GM19438 (cell line): Measurements from ENCODE around the gene PPM1M.

Experiments used
- ATAC-seq: cut with Tn5 transposase; IDR thresholded peaks from one replicate; pipeline ENCODE4 v1.9.1; 2021; ENCODE audit warnings: low read depth; ENCODE audit not compliant: unreplicated experiment

PPM1M gene

GRCh38 chr3:52245322-52246263 lies at the start of gene PPM1M:
PPM1M (plus strand) TSS chr3:52245759; CDS start chr3:52245825, 66 bp downstream.
- ATAC-seq: no peak

DNA sequence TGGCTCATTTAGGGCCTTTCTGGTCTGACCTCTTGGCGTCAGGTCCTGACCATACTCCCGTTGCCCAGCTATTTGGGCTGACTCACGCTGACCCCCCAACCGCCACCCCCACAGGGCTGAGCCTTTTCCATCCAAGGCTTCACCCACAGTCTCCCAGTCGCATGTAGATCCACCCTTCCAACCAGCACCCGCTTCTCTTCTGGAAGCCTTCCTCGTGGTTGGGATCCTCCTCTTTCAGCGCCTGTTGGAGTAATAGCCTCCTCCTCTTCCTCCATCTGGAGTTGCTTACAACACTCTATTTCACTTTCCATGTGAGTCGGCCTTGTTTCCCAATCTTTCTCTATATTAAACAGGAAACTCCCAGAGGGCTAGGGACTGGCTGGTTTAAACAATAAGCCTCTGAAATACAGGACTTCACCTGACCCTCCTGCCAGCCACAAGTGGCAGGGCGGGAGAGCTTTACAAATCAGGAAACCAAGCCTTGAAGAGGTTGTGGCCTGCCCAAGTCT lies 49.7 kb upstream of the PPM1M start:
- ATAC-seq: no peak

DNA sequence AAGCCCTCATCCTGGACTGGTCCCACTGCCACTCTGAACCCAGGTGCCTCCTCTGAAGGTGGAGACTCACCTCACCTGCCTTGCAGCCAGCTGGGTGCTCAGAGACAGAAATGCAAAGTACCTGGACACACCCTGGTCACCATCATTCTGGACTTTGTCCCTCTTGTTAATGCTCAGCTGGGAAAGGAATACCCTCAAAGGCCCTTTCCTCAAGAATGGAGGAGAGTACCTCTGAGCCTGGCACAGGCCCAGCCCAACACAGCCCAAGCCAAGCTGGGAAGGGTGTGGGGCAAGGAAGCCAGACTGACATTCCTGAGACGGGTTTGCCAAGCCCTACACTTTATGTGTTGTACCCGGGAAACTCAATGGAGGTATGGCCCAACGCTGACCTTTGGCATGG lies 48.6 kb upstream of the PPM1M start:
- no peak for ATAC-seq

GRCh38 chr3:52197499-52197841 lies 48.1 kb upstream of the PPM1M start:
- no peak for ATAC-seq

DNA sequence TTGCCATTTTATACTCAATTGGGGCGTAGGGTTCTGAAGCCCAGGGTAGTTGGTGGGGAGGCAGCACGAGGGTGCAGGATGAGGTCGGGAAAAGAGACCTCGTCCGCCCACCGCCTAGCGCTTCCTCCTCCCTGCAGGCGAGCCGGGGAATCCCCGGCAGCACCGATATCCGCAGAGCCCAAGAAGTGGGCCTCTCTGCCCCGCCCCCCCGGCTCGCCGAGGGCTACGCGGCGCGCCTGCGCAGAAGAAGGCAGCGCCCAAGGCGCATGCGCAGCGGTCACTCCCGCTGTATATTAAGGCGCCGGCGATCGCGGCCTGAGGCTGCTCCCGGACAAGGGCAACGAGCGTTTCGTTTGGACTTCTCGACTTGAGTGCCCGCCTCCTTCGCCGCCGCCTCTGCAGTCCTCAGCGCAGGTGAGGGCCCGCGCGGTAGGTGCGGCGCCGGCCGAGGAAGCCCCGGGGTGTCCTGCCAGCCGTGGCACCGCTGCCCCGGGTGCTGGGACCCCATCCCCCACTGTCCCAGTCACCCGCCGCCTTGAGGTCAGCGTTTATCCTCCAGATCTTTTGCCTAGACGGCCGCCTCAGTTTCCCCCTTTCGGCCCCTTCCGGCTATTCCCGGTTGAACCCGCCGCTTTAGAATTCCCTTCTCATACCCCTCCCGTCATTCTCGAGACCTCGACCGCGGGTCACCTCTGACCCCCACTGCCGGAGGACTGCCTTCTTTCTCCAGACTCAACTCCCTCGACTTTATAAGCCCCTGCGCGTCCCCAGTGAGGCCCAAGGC lies 47.5 kb upstream of the PPM1M start, which contains the start of gene ALAS1:
TSS of gene ALAS1 (plus strand) at position 319 of the 784 bp plus-strand sequence. CDS start 1,082 bp downstream, outside the sequence.
- ATAC-seq: peak; percentile 87

DNA sequence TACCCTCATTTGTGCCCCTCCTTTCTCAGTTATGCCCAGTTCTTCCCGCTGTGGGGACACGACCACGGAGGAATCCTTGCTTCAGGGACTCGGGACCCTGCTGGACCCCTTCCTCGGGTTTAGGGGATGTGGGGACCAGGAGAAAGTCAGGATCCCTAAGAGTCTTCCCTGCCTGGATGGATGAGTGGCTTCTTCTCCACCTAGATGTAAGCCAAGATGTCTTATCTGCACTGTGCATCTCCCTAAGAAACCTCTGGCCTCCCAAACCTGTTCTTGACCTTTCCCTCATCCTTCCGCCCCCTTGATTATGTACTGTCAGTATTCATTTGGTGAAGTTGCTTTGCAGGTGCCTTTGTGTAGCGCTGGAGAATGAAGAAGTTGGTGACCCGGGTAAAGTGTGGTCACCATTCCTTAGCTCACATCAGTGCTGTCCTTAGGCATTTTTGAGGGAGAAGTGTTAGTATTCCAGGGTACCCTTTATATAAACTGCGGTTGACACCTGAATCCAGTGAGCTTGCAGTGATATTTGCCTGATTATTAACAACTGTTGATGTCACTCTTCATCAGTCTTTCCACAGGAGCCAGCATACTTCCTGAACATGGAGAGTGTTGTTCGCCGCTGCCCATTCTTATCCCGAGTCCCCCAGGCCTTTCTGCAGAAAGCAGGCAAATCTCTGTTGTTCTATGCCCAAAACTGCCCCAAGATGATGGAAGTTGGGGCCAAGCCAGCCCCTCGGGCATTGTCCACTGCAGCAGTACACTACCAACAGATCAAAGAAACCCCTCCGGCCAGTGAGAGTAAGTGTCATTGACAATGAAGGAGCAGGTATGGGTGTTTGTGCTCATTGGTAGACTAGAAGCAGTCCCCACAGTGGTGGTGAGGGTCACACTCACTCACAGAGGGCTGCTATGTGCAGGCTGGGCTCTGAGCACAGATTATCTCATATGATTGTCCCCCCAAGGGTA lies 46.6 kb upstream of the PPM1M start:
- no peak for ATAC-seq

- ATAC-seq: no peak
Measured at GRCh38 chr3:52200981-52201679, 44.4 kb upstream of the PPM1M start.

GRCh38 chr3:52202384-52203077 lies 43.0 kb upstream of the PPM1M start:
- ATAC-seq: no peak

- ATAC-seq: no peak
Measured at GRCh38 chr3:52203701-52204100, 41.9 kb upstream of the PPM1M start.

GRCh38 chr3:52204337-52205073 lies 41.1 kb upstream of the PPM1M start:
- ATAC-seq: no peak

DNA sequence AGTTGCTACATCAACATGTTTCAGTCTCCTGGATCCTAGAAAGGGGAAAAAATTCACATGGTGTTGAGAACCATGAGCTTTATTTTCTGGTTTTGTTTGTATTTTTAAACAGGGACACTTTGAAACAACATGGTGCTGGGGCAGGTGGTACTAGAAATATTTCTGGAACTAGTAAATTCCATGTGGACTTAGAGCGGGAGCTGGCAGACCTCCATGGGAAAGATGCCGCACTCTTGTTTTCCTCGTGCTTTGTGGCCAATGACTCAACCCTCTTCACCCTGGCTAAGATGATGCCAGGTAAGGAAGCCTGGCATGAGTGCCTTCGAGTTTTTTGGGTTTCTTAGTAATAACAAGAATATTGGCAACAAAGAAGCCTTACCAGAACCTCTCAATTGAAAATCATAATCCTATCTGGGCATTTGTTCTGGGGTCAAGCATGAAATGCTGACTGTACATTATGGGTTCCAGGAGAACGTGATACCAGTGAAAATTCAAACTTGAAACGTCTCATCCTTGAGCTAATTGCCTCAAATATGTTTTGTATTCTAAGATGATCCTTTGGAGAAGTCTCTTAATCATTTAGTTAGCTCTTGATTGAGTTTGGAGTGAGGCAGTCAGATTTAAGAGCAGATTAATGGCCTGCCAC lies 39.7 kb upstream of the PPM1M start:
- ATAC-seq: no peak

- no peak for ATAC-seq
Measured at GRCh38 chr3:52208556-52208955, 37.0 kb upstream of the PPM1M start.

DNA sequence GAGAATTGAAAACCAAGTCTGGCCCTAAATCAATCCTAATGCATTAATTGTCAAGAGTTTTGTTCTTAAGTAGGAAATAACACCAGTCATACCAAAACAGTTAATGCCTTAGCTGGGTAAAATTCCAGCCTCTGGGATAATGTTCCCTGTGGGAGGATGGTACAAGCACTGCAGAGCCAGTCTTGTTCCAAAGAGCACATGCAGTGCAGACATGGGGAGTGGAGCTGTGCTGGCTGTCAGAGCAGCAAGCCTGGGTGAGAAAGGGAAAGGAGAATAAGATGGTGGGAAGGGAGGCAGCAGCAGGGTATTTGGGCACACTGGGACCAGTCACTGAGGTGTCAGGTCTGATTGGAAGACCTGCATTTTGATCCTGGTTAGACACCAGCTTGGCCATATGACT lies 35.5 kb upstream of the PPM1M start:
- no peak for ATAC-seq

GRCh38 chr3:52210550-52211046 lies 35.0 kb upstream of the PPM1M start:
- ATAC-seq: no peak

DNA sequence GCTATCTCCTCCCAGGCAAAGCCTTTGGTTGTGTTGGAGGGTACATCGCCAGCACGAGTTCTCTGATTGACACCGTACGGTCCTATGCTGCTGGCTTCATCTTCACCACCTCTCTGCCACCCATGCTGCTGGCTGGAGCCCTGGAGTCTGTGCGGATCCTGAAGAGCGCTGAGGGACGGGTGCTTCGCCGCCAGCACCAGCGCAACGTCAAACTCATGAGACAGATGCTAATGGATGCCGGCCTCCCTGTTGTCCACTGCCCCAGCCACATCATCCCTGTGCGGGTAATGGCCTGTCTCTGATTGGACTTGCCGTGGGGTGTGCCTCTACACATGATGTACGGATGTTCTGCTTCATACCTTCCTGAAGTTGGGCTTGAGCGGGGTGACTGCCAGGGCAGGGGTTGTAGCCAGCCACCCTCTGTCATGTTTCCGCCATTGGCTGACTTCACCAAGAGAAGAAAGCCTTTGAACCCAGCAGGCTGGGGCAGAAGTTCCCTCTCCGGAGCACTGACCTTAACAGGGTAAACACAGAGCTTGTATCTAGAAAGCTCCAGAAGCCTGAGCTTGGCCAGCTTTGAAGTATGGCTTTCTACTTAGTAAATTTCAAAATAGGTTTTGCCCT lies 34.2 kb upstream of the PPM1M start:
- no peak for ATAC-seq

GRCh38 chr3:52213005-52213404 lies 32.6 kb upstream of the PPM1M start:
- no peak for ATAC-seq

- no peak for ATAC-seq
Measured at GRCh38 chr3:52213901-52214300, 31.7 kb upstream of the PPM1M start.
